Gastrocnemius medialis (tissue), 4 donors: Measurements from ENCODE around the gene PRR14L.

Experiments used
- POLR2A ChIP-seq, 2 donors: fragments of 450-650 bp; IDR thresholded peaks; one replicate each; pipeline ENCODE4 v1.6.1; 2017; ENCODE audit warnings: antibody characterized with exemption in 2 of 2, mild to moderate bottlenecking in 2 of 2, moderate library complexity in 2 of 2
- TF ChIP-seq, protein P1 (sequence below), 5 experiments: fragments of 450-650 bp in 3 of 5; fragments of 200-600 bp in 2 of 5; sonication (generic) in 2 of 5; IDR thresholded peaks in 4 of 5; conservative IDR thresholded peaks in 1 of 5; 1 replicate in 4 of 5; 2 replicates in 1 of 5; pipeline ENCODE4 v1.5.1; 2016 to 2019; ENCODE audit warnings: antibody characterized with exemption in 5 of 5, mild to moderate bottlenecking in 3 of 5, moderate library complexity in 3 of 5

DNA sequence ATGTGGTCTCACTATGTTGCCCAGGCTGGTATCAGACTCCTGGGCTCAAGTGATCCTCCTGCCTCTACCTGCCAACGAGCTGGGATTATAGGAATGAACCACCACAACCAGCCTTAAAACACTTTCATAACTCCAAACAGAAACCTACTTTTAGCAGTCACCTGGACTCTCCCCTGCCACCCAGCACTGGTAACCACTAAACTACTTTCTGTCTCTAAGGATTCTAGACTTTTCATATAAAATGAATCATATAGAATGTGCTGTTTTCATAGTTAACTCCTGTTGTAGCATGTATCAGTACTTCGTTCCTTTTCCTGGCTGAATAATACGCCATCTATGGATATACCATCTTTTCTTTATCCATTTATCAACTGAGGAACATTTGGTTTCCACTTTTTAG, 58.5 kb downstream of the PRR14L start:
- TF ChIP-seq, protein P1, sequence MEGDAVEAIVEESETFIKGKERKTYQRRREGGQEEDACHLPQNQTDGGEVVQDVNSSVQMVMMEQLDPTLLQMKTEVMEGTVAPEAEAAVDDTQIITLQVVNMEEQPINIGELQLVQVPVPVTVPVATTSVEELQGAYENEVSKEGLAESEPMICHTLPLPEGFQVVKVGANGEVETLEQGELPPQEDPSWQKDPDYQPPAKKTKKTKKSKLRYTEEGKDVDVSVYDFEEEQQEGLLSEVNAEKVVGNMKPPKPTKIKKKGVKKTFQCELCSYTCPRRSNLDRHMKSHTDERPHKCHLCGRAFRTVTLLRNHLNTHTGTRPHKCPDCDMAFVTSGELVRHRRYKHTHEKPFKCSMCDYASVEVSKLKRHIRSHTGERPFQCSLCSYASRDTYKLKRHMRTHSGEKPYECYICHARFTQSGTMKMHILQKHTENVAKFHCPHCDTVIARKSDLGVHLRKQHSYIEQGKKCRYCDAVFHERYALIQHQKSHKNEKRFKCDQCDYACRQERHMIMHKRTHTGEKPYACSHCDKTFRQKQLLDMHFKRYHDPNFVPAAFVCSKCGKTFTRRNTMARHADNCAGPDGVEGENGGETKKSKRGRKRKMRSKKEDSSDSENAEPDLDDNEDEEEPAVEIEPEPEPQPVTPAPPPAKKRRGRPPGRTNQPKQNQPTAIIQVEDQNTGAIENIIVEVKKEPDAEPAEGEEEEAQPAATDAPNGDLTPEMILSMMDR (IDR thresholded peaks at IDR 0.05 in 4 of 5, conservative IDR thresholded peaks at IDR 0.05 in 1 of 5): no peak
- no peak for TF ChIP-seq POLR2A (IDR thresholded peaks at IDR 0.05)
